H1 (cell line): ENCODE measurements around the gene CXCL11. TPM values are rescaled to one million over a fixed set of nuclear protein-coding genes. Genes with fewer than 3 reads are reported as not detected.

Experiments used
- CTCF ChIA-PET: fragments of 300-600 bp; sonication (Branson Sonifier 250); formaldehyde crosslinking; loops from one replicate; lab custom pipeline; 2021; ENCODE audit not compliant: partially characterized antibody; lab: Charles Lee
- POLR2A ChIA-PET: fragments of 300-600 bp; sonication (Branson Sonifier 250); formaldehyde crosslinking; loops from one replicate; lab custom pipeline; 2021; ENCODE audit warnings: inconsistent platforms; ENCODE audit not compliant: partially characterized antibody; lab: Charles Lee
- DNase-seq, 2 experiments: peaks; one replicate each; pipeline versions ENCODE4 v3.0.0 to v3.0.0-alpha.2; 2010 to 2022; ENCODE audit warnings: low spot score in 2 of 2, low read depth in 1 of 2, mixed read lengths in 1 of 2
- FAIRE-seq: peaks from 2 replicates; lab custom pipeline; 2011; peaks lifted over from hg19 to GRCh38; lab: Jason Lieb, UNC
- H2AFZ ChIP-seq: 2 replicates; pipeline ENCODE4 v1.8.1; 2012; ENCODE audit warnings: low read length, inconsistent platforms
- H2AK5ac ChIP-seq: 2 replicates; pipeline ENCODE4 v1.6.1; 2013; ENCODE audit warnings: low read depth, low read length
- H2BK120ac ChIP-seq: replicated peaks from 2 replicates; pipeline ENCODE3; 2013; ENCODE audit warnings: low read depth, low read length, inconsistent platforms
- H2BK12ac ChIP-seq: 2 replicates; pipeline ENCODE4 v1.6.1; 2013; ENCODE audit warnings: low read depth, low read length
- H2BK15ac ChIP-seq: 2 replicates; pipeline ENCODE4 v1.6.1; 2013; ENCODE audit warnings: low read length
- H2BK20ac ChIP-seq: 2 replicates; pipeline ENCODE4 v1.6.1; 2013; ENCODE audit warnings: low read length
- H2BK5ac ChIP-seq: 2 replicates; pipeline ENCODE4 v1.6.1; 2013; ENCODE audit warnings: low read depth, low read length
- H3K14ac ChIP-seq: 2 replicates; pipeline ENCODE4 v1.6.1; 2013; ENCODE audit warnings: inconsistent platforms; ENCODE audit not compliant: insufficient read length
- H3K18ac ChIP-seq: 2 replicates; pipeline ENCODE4 v1.6.1; 2013; ENCODE audit warnings: low read length; ENCODE audit errors: extremely low read depth
- H3K23ac ChIP-seq: 2 replicates; pipeline ENCODE4 v1.6.1; 2013; ENCODE audit warnings: inconsistent platforms; ENCODE audit not compliant: insufficient read length
- H3K23me2 ChIP-seq: 2 replicates; pipeline ENCODE4 v1.6.1; 2013; ENCODE audit warnings: low read depth, low read length
- H3K27ac ChIP-seq: 2 replicates; pipeline ENCODE4 v1.6.1; 2011; ENCODE audit warnings: low read depth, low read length, inconsistent platforms
- H3K27me3 ChIP-seq, 4 experiments: replicated peaks in 1 of 4; 1 replicate in 1 of 4; 2 replicates in 3 of 4; pipeline versions ENCODE4 v1.6.1 to v1.8.1; 2011 to 2013; ENCODE audit warnings: low read length in 3 of 4, mild to moderate bottlenecking in 3 of 4, inconsistent platforms in 2 of 4, mixed read lengths in 2 of 4, moderate library complexity in 1 of 4; ENCODE audit not compliant: control insufficient read depth in 3 of 4, insufficient read depth in 3 of 4; ENCODE audit errors: extremely low read depth in 1 of 4
- H3K36me3 ChIP-seq, 4 experiments: 2 replicates each; pipeline versions ENCODE4 v1.6.1 to v1.8.1; 2011 to 2013; ENCODE audit warnings: mild to moderate bottlenecking in 4 of 4, low read length in 3 of 4, moderate library complexity in 2 of 4, control low read depth in 1 of 4, inconsistent platforms in 1 of 4; ENCODE audit not compliant: insufficient read depth in 4 of 4, control insufficient read depth in 2 of 4
- H3K4ac ChIP-seq: replicated peaks from 2 replicates; pipeline ENCODE3; 2013; ENCODE audit warnings: low read length, low read depth, mixed read lengths, inconsistent platforms; ENCODE audit not compliant: insufficient read length
- H3K4me1 ChIP-seq, 4 experiments: replicated peaks in 1 of 4; 1 replicate in 1 of 4; 2 replicates in 3 of 4; pipeline versions ENCODE4 v1.6.1 to v1.8.1; 2011 to 2013; ENCODE audit warnings: low read length in 3 of 4, inconsistent platforms in 2 of 4, mixed read lengths in 1 of 4; ENCODE audit not compliant: insufficient read depth in 4 of 4, control insufficient read depth in 3 of 4
- H3K4me2 ChIP-seq, 2 experiments: 2 replicates each; pipeline versions ENCODE4 v1.6.1 to v1.8.1; 2011 to 2013; ENCODE audit warnings: low read depth in 2 of 2, low read length in 2 of 2, control low read depth in 1 of 2, inconsistent platforms in 1 of 2, mild to moderate bottlenecking in 1 of 2; ENCODE audit not compliant: insufficient read depth in 1 of 2
- H3K4me3 ChIP-seq, 4 experiments: fragments of 200-600, 300-600 bp in 1 of 4; sonication (generic), shearing (Covaris generic), sonication (Bioruptor Twin) in 1 of 4; 2 replicates each; pipeline versions ENCODE4 v1.5.1 to v1.8.1; 2011 to 2016; ENCODE audit warnings: low read length in 4 of 4, low read depth in 3 of 4, control low read depth in 2 of 4, inconsistent platforms in 2 of 4, mild to moderate bottlenecking in 2 of 4, mixed read lengths in 1 of 4, moderate library complexity in 1 of 4; ENCODE audit not compliant: insufficient read depth in 2 of 4; ENCODE audit errors: extremely low read depth in 1 of 4
- H3K56ac ChIP-seq: replicated peaks from 2 replicates; pipeline ENCODE3; 2013; ENCODE audit warnings: low read depth, mild to moderate bottlenecking, mixed read lengths, low read length, inconsistent platforms; ENCODE audit not compliant: insufficient read length
- H3K79me1 ChIP-seq: 2 replicates; pipeline ENCODE4 v1.6.1; 2013; ENCODE audit warnings: low read depth, low read length, control low read depth
- H3K79me2 ChIP-seq, 2 experiments: 2 replicates each; pipeline versions ENCODE4 v1.6.1 to v1.8.1; 2012 to 2013; ENCODE audit warnings: low read length in 2 of 2, mild to moderate bottlenecking in 2 of 2, inconsistent platforms in 1 of 2; ENCODE audit not compliant: insufficient read depth in 2 of 2, control insufficient read depth in 1 of 2
- H3K9ac ChIP-seq, 4 experiments: replicated peaks in 1 of 4; 1 replicate in 1 of 4; 2 replicates in 3 of 4; pipeline versions ENCODE4 v1.6.1 to v1.8.1; 2011 to 2013; ENCODE audit warnings: low read depth in 3 of 4, low read length in 3 of 4, control low read depth in 2 of 4, mild to moderate bottlenecking in 2 of 4, moderate library complexity in 2 of 4, inconsistent platforms in 1 of 4; ENCODE audit errors: extremely low read depth in 1 of 4
- H3K9me3 ChIP-seq, 2 experiments: 2 replicates each; pipeline versions ENCODE4 v1.6.1 to v1.8.1; 2012 to 2013; ENCODE audit warnings: mild to moderate bottlenecking in 2 of 2, moderate library complexity in 2 of 2, control low read depth in 1 of 2, inconsistent platforms in 1 of 2, low read depth in 1 of 2, low read length in 1 of 2, mixed read lengths in 1 of 2; ENCODE audit not compliant: insufficient read depth in 2 of 2
- H4K20me1 ChIP-seq, 2 experiments: replicated peaks in 1 of 2; 2 replicates each; pipeline versions ENCODE3 to v1.8.1; 2011 to 2013; ENCODE audit warnings: inconsistent platforms in 2 of 2, low read length in 2 of 2, mild to moderate bottlenecking in 1 of 2; ENCODE audit not compliant: insufficient read depth in 2 of 2, control insufficient read depth in 1 of 2
- H4K5ac ChIP-seq: 2 replicates; pipeline ENCODE4 v1.6.1; 2013; ENCODE audit warnings: low read length, low read depth, mixed read lengths, inconsistent platforms; ENCODE audit not compliant: insufficient read length
- H4K8ac ChIP-seq: 2 replicates; pipeline ENCODE4 v1.8.0; 2013; ENCODE audit warnings: mild to moderate bottlenecking, moderate library complexity, low read length, inconsistent platforms; ENCODE audit not compliant: insufficient read depth; ENCODE audit errors: extremely low read depth
- H4K91ac ChIP-seq: replicated peaks from 2 replicates; pipeline ENCODE3; 2013; ENCODE audit warnings: low read length, mixed read lengths, inconsistent platforms; ENCODE audit not compliant: insufficient read length
- BRCA1 ChIP-seq: IDR thresholded peaks from 2 replicates; pipeline ENCODE4 v1.6.1; 2012; ENCODE audit warnings: low read depth, low read length, improper control_type of control experiment
- CHD2 ChIP-seq: IDR thresholded peaks from 2 replicates; pipeline ENCODE4 v1.6.1; 2012; ENCODE audit warnings: low read length, improper control_type of control experiment
- GTF2F1 ChIP-seq: IDR thresholded peaks from 2 replicates; pipeline ENCODE4 v1.6.1; 2012; ENCODE audit warnings: low read depth, low read length, improper control_type of control experiment, borderline replicate concordance
- HDAC6 ChIP-seq: IDR thresholded peaks from one replicate; pipeline ENCODE4 v1.7.1; 2012; ENCODE audit warnings: low read depth, mild to moderate bottlenecking, inconsistent platforms, low read length, moderate library complexity
- JUND ChIP-seq: IDR thresholded peaks from 2 replicates; pipeline ENCODE4 v1.6.1; 2011; ENCODE audit warnings: mild to moderate bottlenecking, improper control_type of control experiment, low read length
- KDM1A ChIP-seq: fragments of 200-600, 300-600 bp; sonication (generic); IDR thresholded peaks from 2 replicates; pipeline ENCODE4 v1.7.1; 2016; ENCODE audit warnings: mild to moderate bottlenecking, low read length, borderline replicate concordance
- KDM4A ChIP-seq: IDR thresholded peaks from one replicate; pipeline ENCODE4 v1.7.1; 2012; ENCODE audit warnings: low read depth, mild to moderate bottlenecking, moderate library complexity, low read length, inconsistent platforms; ENCODE audit not compliant: severe bottlenecking
- POLR2A ChIP-seq, 2 experiments: IDR thresholded peaks; 1 replicate in 1 of 2; 2 replicates in 1 of 2; pipeline ENCODE4 v1.6.1; 2011; ENCODE audit warnings: low read depth in 2 of 2, low read length in 2 of 2, mild to moderate bottlenecking in 2 of 2; ENCODE audit errors: control extremely low read depth in 1 of 2
- RAD21 ChIP-seq, 2 experiments: IDR thresholded peaks in 1 of 2; conservative IDR thresholded peaks in 1 of 2; 2 replicates each; pipeline ENCODE4 v1.6.1; 2011; ENCODE audit warnings: low read depth in 2 of 2, low read length in 2 of 2, improper control_type of control experiment in 1 of 2, inconsistent platforms in 1 of 2, mild to moderate bottlenecking in 1 of 2, moderate library complexity in 1 of 2
- RFX5 ChIP-seq: IDR thresholded peaks from 2 replicates; pipeline ENCODE4 v1.6.1; 2011; ENCODE audit warnings: low read depth, low read length, improper control_type of control experiment, borderline replicate concordance
- SRF ChIP-seq: IDR thresholded peaks from 2 replicates; pipeline ENCODE4 v1.6.1; 2011; ENCODE audit warnings: mild to moderate bottlenecking, low read depth, low read length, moderate library complexity
- TBP ChIP-seq: IDR thresholded peaks from 2 replicates; pipeline ENCODE4 v1.6.1; 2011; ENCODE audit warnings: low read depth, low read length, improper control_type of control experiment
- TCF12 ChIP-seq: IDR thresholded peaks from 2 replicates; pipeline ENCODE4 v1.6.1; 2011; ENCODE audit warnings: low read depth, mild to moderate bottlenecking, low read length
- WGBS, 2 experiments: shearing (Covaris generic) in 1 of 2; methylation state at CpG; one replicate each; pipeline versions ENCODE4 v1.1.6 to v1.1.7; 2013 to 2015; ENCODE audit warnings: low lambda C conversion rate in 2 of 2, mixed read lengths in 2 of 2, inconsistent platforms in 1 of 2, low coverage in 1 of 2, missing lambda C conversion rate in 1 of 2; ENCODE audit not compliant: insufficient replicate concordance in 2 of 2, insufficient coverage in 1 of 2, insufficient read length in 1 of 2; ENCODE audit errors: extremely low coverage in 1 of 2, missing lambda C conversion rate in 1 of 2; 5-methylcytosine and 5-hydroxymethylcytosine counted together
- polyA plus RNA-seq, 7 experiments: library from polyadenylated mRNA; depleted of rRNA in 3 of 7; stranded (reverse) in 5 of 7; unstranded in 2 of 7; fragments of >200 nt in 5 of 7; fragments of 200-250 nt in 2 of 7; gene quantifications; 1 replicate in 5 of 7; 2 replicates in 1 of 7; 4 replicates in 1 of 7; pipeline versions ENCODE4 v1.2.1 to v1.2.3, GENCODE V29; 2011 to 2013; ENCODE audit warnings: missing spikeins in 2 of 7, mixed read lengths in 2 of 7
- total RNA-seq: library from RNA; stranded (reverse); fragmentation: NEBNext Ultra II Directional; extraction: Animal tissue kit (Norgen Biotek cat#: 25700); gene quantifications from 2 replicates; pipeline ENCODE4 v1.2.1, GENCODE V29; 2021
- TF ChIP-seq, protein P1 (sequence below): IDR thresholded peaks from 2 replicates; pipeline ENCODE4 v1.6.1; 2012; ENCODE audit warnings: inconsistent platforms

CXCL11 gene
- total and polyA plus RNA-seq, 2 of the 8 experiments (the other 6 are each of a cell fraction or from before 2014, with no cell fraction given) = 0.18 TPM; not detected in 1

DNA sequence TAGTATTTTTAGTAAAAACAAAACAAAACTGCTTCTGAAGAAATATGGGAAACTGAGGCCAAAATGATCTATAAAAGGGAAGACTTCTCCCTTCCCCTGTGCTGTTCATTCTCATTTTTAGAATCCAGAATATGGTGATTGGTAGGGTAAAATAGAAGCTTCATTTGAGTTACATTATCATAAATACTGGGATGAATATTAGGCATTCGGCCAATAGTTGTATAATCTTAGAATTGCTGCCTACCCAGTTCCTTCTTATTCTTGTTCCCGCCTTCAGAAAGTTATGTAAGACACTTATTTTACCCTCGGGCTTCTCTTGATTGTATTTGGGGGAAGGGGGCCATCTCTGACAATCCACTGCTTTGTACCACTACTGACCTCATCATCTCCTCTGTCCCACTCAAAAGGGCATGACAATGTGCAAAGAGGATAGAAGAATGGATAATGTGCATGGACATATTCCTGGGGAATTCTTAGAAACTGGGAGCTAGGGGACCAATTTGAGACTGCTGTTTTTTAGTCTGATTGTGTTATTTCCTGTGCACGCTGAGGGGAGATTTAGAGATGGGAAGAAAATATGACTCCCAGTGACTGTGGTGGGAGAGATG is 39.2 kb upstream of the CXCL11 start:
- no peak overlapping the region for H3K4ac ChIP-seq
- CTCF ChIA-PET = interaction anchor here (1.0 to 1.9 kb wide), 3 partner anchors 11 to 79 kb away, joined by 3 to 6 read pairs (median 4); no protein-coding TSS in a partner anchor
- no peak overlapping the region for H3K56ac ChIP-seq
- no peaks in the 10 kb centered on the region for H4K20me1 ChIP-seq
- H3K4me2 ChIP-seq = no peak overlapping the region
- H3K79me2 ChIP-seq = no peaks in the 10 kb centered on the region
- WGBS, 2 experiments = 83% methylated on average over 4 of the region's 4 CpGs; no CpG with 5 or more reads in 1 of the 2 experiments
- H4K8ac ChIP-seq = no peak overlapping the region
- H2AK5ac ChIP-seq = no peak overlapping the region
- H3K79me1 ChIP-seq = no peaks in the 10 kb centered on the region
- H3K18ac ChIP-seq = no peak overlapping the region; the same call in 1 of the 2 replicates
- no peak overlapping the region for H2BK20ac ChIP-seq
- no peak overlapping the region for H2BK120ac ChIP-seq
- FAIRE-seq (no peak), DNase-seq (no peak)
- peaks cover 0 to 11% (median 6%) of the 10 kb centered on the region in 4 experiments; a peak in 5 of 7 replicates for H3K4me1 ChIP-seq
- H2BK5ac ChIP-seq = no peak overlapping the region
- H3K27ac ChIP-seq = no peak overlapping the region
- no peak overlapping the region for H3K14ac ChIP-seq
- no peak overlapping the region for H4K91ac ChIP-seq
- no peaks in the 10 kb centered on the region for H3K36me3 ChIP-seq
- POLR2A ChIA-PET = interaction anchor here (1.5 kb wide), 1 partner anchor 12 kb away, joined by 4 read pairs; no protein-coding TSS in a partner anchor
- H3K23me2 ChIP-seq = no peaks in the 10 kb centered on the region; the same call in 1 of the 2 replicates
- no peak overlapping the region for H3K23ac ChIP-seq
- H3K27me3 ChIP-seq = no peaks in the 10 kb centered on the region
- H3K9ac ChIP-seq = no peak overlapping the region
- no peak overlapping the region; the same call in 1 of the 2 replicates for H2AFZ ChIP-seq
- no peaks in the 10 kb centered on the region for H3K9me3 ChIP-seq
- no peak overlapping the region; the same call in 1 of the 2 replicates for H2BK12ac ChIP-seq
- no peak overlapping the region for H4K5ac ChIP-seq
- H3K4me3 ChIP-seq = no peak overlapping the region
- no peak overlapping the region for H2BK15ac ChIP-seq
- TF ChIP-seq KDM4A (no peak), POLR2A (IDR thresholded peaks at IDR 0.05; ENCODE audit: control extremely low read depth in 1 of 2, low read depth in 2 of 2, low read length in 2 of 2) (no peak), CHD2 (no peak), GTF2F1 (no peak), BRCA1 (no peak), KDM1A (no peak), SRF (no peak), TBP (no peak), TCF12 (no peak), HDAC6 (no peak), JUND (no peak), RFX5 (no peak), RAD21 (IDR thresholded peaks at IDR 0.05 in 1 of 2, conservative IDR thresholded peaks at IDR 0.05 in 1 of 2; ENCODE audit: low read depth in 2 of 2, low read length in 2 of 2) (no peak)
- TF ChIP-seq, protein P1, sequence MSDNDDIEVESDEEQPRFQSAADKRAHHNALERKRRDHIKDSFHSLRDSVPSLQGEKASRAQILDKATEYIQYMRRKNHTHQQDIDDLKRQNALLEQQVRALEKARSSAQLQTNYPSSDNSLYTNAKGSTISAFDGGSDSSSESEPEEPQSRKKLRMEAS = no peak
